SU-DHL-6 (cell line): Measurements from ENCODE around the gene KRT8.

Experiments
- CTCF ChIP-seq: fragments of 200-600 bp; sonication (generic); IDR thresholded peaks from one replicate; pipeline ENCODE4 v1.5.1; 2017; ENCODE audit warnings: antibody characterized with exemption, mild to moderate bottlenecking, low read length, moderate library complexity; ENCODE audit not compliant: insufficient read depth, poor library complexity, severe bottlenecking
- EZH2phosphoT487 ChIP-seq: fragments of 200-600 bp; sonication (generic), shearing (Covaris generic); conservative IDR thresholded peaks from 2 replicates; pipeline ENCODE4 v1.6.1; 2018; ENCODE audit warnings: mild to moderate bottlenecking, antibody characterized with exemption, low read length, moderate library complexity, mixed read lengths

GRCh38 chr12:52870361-52871290, 34.2 kb downstream of the KRT8 start:
- TF ChIP-seq CTCF (peak; percentile 76), EZH2phosphoT487 (no peak)
